DOHH2 (cell line): ENCODE measurements around the gene FAM107B.

Experiments
- EZH2phosphoT487 ChIP-seq: fragments of 200-600 bp; sonication (generic); IDR thresholded peaks from 2 replicates; pipeline ENCODE4 v1.6.1; 2017; ENCODE audit warnings: borderline replicate concordance, mild to moderate bottlenecking, antibody characterized with exemption, low read length, moderate library complexity, mixed read lengths
- TF ChIP-seq, protein P1 (sequence below): fragments of 200-600 bp; sonication (generic); IDR thresholded peaks from one replicate; pipeline ENCODE4 v1.5.1; 2014; ENCODE audit warnings: antibody characterized with exemption, mild to moderate bottlenecking, low read depth, low read length; ENCODE audit not compliant: poor library complexity, severe bottlenecking

DNA sequence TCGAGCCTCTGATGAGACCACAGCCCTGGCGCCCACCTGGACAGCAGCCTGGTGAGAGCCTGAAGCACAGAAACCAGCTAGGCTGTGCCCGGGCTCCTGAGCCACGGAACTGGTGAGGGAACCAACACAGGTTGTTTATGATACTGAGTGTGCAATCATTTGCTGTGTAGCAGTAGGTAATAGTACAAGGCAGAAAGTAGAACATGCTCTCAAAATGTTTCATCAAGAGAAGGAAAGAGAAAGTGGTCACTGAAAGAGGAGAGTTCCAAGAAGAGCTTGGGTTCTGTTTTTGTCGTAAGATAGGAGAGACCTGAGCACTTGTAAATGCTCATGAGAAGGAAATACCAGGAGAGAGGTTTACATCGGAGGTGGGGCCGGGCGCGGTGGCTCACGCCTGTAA, 208.2 kb downstream of the FAM107B start:
- TF ChIP-seq, protein P1, sequence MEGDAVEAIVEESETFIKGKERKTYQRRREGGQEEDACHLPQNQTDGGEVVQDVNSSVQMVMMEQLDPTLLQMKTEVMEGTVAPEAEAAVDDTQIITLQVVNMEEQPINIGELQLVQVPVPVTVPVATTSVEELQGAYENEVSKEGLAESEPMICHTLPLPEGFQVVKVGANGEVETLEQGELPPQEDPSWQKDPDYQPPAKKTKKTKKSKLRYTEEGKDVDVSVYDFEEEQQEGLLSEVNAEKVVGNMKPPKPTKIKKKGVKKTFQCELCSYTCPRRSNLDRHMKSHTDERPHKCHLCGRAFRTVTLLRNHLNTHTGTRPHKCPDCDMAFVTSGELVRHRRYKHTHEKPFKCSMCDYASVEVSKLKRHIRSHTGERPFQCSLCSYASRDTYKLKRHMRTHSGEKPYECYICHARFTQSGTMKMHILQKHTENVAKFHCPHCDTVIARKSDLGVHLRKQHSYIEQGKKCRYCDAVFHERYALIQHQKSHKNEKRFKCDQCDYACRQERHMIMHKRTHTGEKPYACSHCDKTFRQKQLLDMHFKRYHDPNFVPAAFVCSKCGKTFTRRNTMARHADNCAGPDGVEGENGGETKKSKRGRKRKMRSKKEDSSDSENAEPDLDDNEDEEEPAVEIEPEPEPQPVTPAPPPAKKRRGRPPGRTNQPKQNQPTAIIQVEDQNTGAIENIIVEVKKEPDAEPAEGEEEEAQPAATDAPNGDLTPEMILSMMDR = no peak
- no peak for TF ChIP-seq EZH2phosphoT487
